SU-DHL-6 (cell line): Measurements from ENCODE around the gene GTF2F2.

Experiments used
- EZH2phosphoT487 ChIP-seq: fragments of 200-600 bp; sonication (generic), shearing (Covaris generic); conservative IDR thresholded peaks from 2 replicates; pipeline ENCODE4 v1.6.1; 2018; ENCODE audit warnings: mild to moderate bottlenecking, antibody characterized with exemption, low read length, moderate library complexity, mixed read lengths
- TF ChIP-seq, protein P1 (sequence below): fragments of 200-600 bp; sonication (generic); IDR thresholded peaks from one replicate; pipeline ENCODE4 v1.5.1; 2017; ENCODE audit warnings: antibody characterized with exemption, mild to moderate bottlenecking, low read length, moderate library complexity; ENCODE audit not compliant: insufficient read depth, poor library complexity, severe bottlenecking

DNA sequence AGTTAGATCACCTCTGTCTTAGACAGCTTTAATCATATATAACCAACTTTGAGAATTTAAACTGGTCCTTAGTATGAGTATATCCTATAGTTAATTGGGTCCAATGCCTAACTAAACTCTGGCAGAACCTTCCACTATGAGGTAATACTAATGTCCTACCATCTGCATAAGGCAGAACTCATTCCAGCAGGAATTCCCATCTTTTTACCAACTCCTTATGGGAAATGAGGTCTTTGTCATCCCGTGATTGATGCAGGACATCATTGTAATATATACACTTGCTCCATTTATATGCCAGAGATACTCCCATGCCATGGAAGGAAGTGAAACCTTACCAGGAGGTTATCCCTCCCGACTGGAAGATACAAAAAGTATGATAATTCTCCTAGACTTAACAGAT lies 77.7 kb downstream of the GTF2F2 start:
- TF ChIP-seq EZH2phosphoT487, result no peak
- TF ChIP-seq, protein P1, sequence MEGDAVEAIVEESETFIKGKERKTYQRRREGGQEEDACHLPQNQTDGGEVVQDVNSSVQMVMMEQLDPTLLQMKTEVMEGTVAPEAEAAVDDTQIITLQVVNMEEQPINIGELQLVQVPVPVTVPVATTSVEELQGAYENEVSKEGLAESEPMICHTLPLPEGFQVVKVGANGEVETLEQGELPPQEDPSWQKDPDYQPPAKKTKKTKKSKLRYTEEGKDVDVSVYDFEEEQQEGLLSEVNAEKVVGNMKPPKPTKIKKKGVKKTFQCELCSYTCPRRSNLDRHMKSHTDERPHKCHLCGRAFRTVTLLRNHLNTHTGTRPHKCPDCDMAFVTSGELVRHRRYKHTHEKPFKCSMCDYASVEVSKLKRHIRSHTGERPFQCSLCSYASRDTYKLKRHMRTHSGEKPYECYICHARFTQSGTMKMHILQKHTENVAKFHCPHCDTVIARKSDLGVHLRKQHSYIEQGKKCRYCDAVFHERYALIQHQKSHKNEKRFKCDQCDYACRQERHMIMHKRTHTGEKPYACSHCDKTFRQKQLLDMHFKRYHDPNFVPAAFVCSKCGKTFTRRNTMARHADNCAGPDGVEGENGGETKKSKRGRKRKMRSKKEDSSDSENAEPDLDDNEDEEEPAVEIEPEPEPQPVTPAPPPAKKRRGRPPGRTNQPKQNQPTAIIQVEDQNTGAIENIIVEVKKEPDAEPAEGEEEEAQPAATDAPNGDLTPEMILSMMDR, result no peak
